PC-3 (cell line): ENCODE measurements around the gene SOX5.

Experiments used
- CTCF ChIP-seq: fragments of 300-600 bp; sonication (generic); conservative IDR thresholded peaks from 2 replicates; pipeline ENCODE4 v1.5.1; 2017; ENCODE audit warnings: antibody characterized with exemption, low read depth, mild to moderate bottlenecking, low read length
- EZH2phosphoT487 ChIP-seq: fragments of 300-600 bp; sonication (generic); IDR thresholded peaks from 2 replicates; pipeline ENCODE4 v1.6.1; 2018; ENCODE audit warnings: mild to moderate bottlenecking, antibody characterized with exemption, low read length, borderline replicate concordance

- TF ChIP-seq CTCF (no peak), EZH2phosphoT487 (no peak)
These were observed 308.7 kb downstream of the SOX5 start for GRCh38 chr12:23640754-23641153.
